ENCODE measurements around the gene CACNA1S. TPM values are rescaled to one million over a fixed set of nuclear protein-coding genes. Genes with fewer than 3 reads are reported as not detected.

Gene CACNA1S
- not detected for total RNA-seq
- long read RNA-seq = 0 reads

DNA sequence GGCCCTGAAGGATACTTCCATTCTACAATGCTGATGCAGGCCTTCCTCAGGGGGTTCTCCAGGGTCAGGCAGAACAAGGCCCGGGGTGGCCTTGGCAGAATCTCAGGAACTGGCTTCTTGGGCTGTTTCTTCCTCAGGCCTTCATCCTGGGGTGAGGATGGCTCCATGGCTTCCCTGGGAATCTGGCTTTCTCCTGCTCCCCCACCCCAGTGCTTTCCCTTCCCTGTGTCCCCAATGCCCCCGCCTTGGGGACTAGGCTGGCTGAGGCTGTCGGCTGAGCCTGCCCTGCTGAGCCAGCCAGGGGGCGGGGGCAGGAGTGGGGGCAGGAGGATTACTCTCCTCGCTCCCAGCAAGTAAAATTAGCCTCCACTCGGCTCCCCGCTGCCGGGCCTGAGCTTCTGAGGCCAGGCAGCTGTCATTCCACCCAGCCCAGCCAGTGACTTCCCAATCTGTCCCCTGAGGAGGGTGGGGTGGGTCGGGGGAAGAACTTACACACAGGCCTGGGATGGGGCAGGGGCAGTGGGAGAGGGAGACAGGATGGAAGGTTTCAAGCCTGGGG is at the start of gene CACNA1S:
CACNA1S (minus strand) TSS at position 254 of the 559 bp plus-strand sequence; CDS start at position 167, 87 bp downstream.
- ATAC-seq (no peak), DNase-seq (no peak)
- intact Hi-C loops (cut with DNase I, micrococcal nuclease) = loop anchor here in 1 of 2 donors (10.0 kb wide), 1 partner anchor 137 kb away; no protein-coding TSS in a partner anchor

DNA sequence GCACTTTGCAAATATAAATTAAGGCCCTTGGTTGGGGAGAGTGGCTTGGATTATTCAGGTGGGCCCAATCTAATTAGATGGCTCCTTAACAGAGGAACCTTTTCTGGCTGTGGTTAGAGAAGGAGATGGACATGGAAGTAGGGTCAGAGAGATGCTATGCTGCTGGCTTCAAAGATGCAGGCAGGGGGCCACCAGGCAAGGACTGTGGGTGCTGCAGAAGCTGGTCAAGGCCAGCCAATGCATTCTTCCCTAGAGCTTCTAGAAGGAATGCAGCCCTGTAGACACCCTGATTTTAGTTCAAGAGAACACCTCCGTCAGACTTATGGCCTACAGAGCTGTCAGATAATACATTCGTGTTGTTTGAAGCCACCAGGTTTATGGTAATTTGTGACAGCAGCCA is 45.7 kb upstream of the CACNA1S start:
- DNase-seq (no peak), ATAC-seq (no peak)
- intact Hi-C loops (cut with DNase I, micrococcal nuclease) = no loop called here

DNA sequence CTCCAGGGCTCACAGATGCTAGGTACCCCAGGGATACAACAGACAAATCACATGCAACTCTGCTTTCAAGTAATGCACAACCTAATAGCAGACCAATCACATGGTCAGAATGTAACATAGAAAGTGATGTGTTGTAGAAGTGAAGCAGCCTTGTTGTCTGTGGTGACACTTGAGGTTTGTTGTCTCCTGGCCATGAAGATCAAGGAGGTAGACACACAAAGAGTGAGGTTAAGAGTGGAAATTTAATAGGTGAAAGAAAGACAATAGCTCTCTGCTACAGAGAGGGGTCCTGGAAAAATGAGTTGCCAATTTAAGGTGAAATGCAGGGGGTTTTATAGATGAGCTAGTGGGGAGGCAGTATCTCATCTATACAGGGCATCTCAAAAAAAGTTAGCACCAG is 44.6 kb upstream of the CACNA1S start:
- DNase-seq (no peak), ATAC-seq (no peak)
- intact Hi-C loops (cut with DNase I, micrococcal nuclease) = no loop called here

DNA sequence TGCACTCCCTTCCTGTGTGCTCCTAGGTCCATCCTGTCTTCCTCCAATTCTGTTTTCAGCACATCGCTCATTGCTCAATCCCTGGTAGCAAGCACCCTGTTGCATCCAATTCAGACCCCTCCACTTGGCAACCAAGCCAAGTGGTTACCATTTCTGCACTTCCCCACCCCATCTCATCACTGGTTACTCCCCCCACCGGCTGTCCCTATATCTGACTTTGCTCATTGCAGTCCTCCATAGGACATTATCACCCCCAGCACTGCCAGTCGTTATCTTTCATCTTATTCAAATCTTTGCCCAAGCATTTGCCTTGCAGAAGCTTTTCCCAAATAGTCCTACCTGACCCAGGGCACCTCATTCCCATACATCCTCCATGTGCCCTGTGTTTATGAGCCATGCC is 44.1 kb upstream of the CACNA1S start:
- DNase-seq = no peak
- intact Hi-C loops (cut with DNase I, micrococcal nuclease) = no loop called here

DNA sequence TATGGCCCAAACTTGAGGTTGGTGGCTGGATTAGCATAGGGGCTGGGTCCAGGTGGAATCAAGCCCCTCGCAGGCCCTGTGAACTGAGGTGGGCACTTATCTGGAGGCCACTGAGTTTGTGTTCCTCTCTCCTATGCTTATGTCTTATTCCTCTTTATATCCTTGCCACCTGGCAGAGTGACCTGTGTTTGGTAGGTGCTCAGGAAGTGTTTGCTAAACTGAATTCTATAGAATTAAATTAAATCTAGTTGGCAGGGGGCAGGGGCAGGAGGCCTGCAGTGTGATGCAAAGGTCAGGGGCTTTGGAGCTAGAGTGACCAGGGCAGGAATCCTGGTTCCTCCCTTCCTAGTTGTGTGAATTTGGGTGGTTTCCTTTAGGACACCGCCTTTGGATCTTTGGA is 43.1 kb upstream of the CACNA1S start:
- ATAC-seq = no peak
- intact Hi-C loops (cut with DNase I, micrococcal nuclease) = no loop called here
- no peak for DNase-seq

More for the DNA sequence above, 44.1 kb upstream of the CACNA1S start:
- no peak for ATAC-seq

DNA sequence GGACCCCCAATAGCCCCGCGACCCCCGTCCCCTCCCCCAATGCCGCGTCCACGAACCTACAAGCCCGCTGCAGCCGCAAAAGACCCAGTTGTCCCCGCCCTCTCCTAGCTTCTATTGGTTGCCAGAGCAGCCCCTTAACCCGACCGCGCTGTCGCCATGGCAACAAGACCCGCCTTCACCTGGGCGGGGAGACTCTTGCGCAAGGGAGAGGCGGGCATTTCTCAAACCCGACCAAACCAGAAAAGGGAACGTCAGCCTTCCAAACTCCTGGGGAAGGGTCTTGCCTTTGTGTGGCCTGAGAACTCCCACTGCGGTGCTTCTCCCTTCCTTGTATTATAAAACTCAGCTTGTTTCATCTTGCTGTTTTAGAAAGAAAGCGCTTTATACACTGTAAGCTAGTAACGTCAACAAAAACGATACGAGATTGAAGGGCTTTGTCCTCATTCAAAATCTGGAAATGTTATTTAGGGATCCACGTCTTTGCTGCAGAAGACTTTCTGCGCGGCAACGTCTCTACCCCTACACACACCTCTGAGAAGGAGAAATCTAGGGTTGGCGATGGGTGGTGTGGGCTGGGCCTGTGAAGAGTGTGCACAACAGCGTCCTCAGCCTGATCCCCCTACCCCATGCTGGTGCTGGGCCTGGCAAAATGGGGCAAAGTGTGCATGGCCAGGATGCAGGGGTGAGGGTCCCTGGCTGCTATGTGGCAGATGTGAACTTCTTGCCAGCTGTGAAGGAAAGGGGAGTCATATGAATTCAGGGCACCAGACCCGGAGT is 42.4 kb upstream of the CACNA1S start, which contains the start of gene TMEM9:
TMEM9 (minus strand) TSS at position 86 of the 777 bp plus-strand sequence. CDS start 551 bp downstream, outside the sequence.
- intact Hi-C loops (cut with DNase I, micrococcal nuclease) = no loop called here
- peak; percentile 98 for ATAC-seq
- peak; percentile 96 to 97 for DNase-seq

DNA sequence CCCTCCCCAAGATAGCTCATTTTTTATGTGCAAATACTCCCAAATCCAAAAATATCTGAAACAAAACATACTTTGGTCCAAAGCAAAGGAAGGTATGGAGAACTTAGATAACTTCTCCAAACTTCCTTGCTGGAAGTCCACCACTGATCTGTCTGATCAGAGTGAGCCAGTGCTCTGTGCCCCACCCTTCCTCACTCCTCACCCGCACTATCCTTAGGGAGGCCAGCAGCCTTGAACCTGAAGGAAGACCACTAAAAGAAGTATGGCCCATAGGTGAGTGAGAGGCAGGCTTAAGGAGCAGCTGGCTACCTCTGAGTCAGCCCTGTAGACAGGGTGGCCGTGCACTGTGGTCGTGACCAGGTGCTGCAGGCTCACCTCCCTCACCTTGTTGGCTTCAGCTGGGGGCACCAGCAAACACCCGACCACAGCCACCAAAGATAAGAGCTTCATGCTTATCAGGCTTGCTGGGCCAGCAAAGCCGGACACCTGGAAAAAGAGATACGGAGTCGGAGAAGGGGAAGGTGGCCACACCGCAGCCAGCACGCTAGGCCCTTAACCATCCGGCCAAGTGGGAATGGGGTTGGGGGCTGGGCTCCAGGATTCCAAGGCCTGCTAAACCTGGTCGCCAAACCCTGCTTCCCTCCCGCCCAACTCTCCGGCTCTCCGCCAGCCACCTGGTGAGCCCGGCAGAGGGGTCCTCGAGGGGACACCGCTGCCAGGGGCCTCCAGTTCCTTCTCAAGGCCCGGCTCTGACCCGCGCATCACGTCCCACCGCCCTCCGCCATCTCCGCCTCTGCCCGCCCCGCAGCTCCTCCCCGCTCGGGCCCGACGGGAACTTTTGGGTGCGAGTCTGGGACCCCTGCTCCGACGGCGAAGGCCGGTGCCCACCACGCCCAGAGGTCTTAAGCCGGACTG is 41.5 kb upstream of the CACNA1S start:
- intact Hi-C loops (cut with DNase I, micrococcal nuclease) = no loop called here
- DNase-seq = no peak
- peak; percentile 79 for ATAC-seq

DNA sequence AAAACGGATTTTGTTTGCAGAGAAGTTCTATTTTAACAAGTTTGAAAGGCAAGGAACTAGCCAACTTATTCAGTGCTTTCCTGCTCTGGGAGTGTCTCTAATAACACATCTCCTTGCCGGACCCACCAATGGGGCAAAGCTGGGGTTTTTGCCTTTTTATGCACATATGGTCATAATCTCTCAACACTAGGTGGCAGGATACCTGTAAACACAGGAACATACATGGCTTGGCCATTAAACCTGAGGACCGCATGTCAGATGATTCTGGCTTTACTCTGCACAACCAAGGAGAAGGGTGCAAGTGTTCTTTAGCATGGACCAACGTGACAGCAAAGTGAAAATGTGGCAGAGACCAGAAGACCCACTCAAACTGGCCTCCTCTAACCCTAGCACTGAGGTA is 37.2 kb upstream of the CACNA1S start:
- ATAC-seq (peak; percentile 44), DNase-seq (no peak)
- intact Hi-C loops (cut with DNase I, micrococcal nuclease) = loop anchor here in 1 of 2 donors (10.0 kb wide), 1 partner anchor 75 kb away; no protein-coding TSS in a partner anchor

DNA sequence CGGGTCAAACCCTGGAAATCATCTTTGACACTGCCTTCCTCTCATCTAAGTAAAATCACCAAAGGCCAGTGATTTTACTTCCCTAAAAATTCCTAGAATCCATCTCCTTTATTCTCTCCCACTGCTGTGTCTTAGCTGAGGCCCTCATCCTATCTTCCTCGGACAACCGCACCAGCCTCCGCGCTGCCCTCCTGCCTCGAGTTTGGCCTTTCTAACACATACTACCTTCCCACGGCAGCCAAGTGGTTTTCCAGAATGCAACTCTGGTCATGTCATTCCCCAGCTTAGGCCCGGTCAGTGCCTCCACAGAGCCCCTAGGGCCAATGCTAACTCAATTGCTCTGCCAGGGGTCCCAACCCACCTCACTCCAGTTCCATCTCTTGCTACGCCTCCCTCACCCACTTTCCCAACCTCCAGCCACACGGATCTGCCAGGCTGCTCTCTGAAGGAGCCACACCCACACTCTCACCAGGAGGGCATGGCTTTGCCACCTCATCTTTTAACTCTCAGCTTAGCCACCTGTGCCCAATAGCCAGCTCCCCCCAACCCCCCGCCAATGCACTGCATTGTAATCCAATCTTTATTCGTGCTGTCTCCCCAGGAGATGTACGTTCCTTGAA is 35.3 kb upstream of the CACNA1S start:
- ATAC-seq (no peak), DNase-seq (no peak)
- intact Hi-C loops (cut with DNase I, micrococcal nuclease) = loop anchor here in 1 of 2 donors (10.0 kb wide), 1 partner anchor 77 kb away; no protein-coding TSS in a partner anchor

DNA sequence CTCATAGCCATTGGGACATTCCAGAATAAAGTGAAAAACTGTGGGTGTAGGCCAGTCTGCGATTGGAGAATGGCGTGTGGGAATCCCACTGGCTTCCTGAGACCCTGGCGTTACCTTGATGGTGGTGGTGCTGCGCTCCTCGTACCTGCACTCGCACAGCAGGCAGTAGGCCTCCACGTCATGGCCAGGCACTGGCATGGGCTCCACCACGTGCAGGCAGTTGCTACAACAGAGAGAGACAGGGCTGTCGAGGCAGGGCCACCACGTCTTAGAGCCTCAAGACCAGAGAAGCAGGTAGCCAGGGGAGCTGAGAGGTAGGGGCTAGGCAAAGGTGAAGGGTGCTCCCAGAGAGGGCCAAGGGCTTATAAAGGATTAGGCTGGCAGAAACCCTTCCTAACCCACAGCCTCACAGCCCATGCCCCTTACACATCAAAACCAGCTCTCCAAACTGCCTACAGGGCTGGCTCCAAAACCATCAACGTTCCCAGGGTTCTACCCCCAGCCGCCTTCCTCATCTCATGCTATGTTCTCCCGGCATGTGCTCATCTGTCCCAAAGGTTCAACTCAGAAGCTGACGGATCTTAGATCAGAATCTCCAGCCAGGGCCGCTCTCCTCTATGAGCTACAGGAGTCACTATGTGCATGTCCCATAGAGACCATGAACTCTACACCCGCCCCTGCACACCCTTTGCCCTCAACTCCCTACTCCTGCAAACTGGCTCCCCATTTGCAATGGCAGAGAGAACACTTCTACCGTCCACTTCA is 34.6 kb upstream of the CACNA1S start:
- ATAC-seq (no peak), DNase-seq (no peak)
- intact Hi-C loops (cut with DNase I, micrococcal nuclease) = loop anchor here in 1 of 2 donors (10.0 kb wide), 1 partner anchor 78 kb away; no protein-coding TSS in a partner anchor

DNA sequence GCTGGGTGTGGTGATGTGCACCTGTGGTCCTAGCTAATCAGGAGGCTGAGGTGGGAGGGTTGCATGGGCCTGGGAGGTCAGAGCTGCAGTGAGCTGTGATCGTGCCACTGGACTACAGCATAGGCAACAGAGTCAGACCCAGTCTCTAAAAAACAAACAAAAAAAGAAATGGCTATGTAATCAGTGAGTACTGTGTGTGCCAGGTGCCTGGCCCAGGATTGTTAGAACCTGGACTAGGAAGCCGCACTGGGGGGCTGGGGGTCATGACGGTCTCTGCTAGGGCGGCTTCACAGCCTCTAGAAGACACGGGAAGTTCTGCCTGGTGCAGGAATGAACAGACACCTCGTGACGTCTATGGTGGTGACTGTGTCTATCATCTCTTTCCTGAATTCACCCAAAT is 33.6 kb upstream of the CACNA1S start:
- DNase-seq = no peak
- ATAC-seq = no peak
- intact Hi-C loops (cut with DNase I, micrococcal nuclease) = loop anchor here in 1 of 2 donors (10.0 kb wide), 1 partner anchor 79 kb away; no protein-coding TSS in a partner anchor

DNA sequence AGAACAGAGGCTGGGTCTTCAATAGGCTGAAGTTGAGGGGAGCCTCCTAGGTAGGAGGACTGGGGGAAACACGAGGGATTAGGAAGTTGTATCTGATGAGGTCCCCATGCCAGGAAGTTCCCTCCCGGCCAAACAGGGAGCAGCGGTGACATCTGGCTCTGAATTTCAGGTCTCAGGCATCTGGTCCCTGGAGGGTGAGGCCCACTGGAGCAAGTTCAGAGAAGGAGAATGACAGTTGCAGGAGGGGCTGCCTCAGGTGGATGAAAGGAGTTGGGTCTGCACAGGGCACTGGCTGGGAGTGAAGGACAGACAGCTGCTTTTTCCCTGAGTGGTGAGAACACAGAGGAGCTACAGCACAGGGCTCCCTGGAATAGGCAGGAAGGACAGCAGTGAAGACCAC is 32.9 kb upstream of the CACNA1S start:
- intact Hi-C loops (cut with DNase I, micrococcal nuclease) = loop anchor here in 1 of 2 donors (10.0 kb wide), 1 partner anchor 80 kb away; no protein-coding TSS in a partner anchor
- ATAC-seq (no peak), DNase-seq (no peak)

DNA sequence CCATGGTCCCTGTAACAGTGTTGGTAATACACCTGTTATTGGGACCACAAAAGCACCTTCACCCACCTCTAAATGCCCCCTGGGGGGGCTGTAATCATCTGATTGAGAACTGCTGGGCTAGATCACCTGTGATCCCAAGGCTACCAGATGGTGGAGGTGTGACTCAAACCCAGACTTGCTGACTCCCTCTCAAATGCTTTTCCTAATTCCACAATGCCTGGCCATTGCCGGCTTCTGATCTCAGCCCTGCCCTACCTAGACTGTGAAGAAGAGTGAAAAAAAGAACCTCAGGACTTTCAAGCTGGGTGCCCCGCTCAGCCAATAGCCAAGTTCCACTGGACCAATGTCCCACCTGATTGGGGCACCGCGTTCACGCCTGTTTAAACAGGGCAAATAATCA is 32.5 kb upstream of the CACNA1S start:
- DNase-seq (no peak), ATAC-seq (no peak)
- intact Hi-C loops (cut with DNase I, micrococcal nuclease) = loop anchor here in 1 of 2 donors (10.0 kb wide), 1 partner anchor 80 kb away; no protein-coding TSS in a partner anchor

DNA sequence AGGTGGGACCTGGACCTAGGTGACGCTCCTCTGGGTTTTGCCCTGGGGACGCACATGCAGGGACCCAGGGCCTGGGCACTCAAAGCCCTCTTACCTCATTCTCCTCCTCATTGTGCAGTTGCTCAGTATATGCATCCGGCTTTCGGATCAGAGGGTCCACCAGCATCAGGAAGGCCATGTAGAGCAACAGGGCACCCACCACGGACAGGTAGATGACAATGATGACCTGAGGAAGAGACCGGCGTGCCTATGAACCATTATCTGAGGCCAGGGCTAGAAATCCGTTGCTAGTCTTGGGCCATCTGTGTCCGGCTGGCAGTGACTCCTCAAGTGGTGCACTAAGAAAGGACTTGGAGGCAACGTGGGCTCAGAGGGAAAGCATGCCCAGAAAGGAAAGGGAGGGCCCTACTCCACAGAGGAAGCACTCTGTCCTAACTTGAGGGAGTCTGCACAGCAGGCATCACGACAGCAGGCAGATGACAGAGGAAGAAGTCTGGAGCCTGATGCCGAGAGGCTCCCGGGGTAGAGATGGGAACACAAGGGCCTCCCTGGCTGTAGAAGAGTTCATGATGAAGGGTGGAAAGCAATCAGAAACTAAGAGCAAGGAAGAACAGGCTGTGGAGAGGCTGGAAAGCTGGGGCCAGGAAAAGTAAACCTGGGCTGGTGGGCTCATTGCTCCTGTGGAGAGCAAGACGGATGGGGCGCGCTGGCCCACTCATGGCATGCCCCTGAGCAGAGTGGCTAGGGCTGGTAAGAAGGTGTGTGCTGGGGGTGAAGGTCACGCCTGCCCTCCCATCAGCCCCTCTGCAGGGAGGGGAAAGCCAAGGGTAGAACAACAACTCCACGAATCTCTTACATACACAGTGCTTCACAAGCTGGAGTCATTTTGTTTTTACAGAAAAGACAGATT is 31.8 kb upstream of the CACNA1S start:
- intact Hi-C loops (cut with DNase I, micrococcal nuclease) = loop anchor here in 1 of 2 donors (10.0 kb wide), 1 partner anchor 81 kb away; no protein-coding TSS in a partner anchor
- DNase-seq = no peak
- ATAC-seq = no peak

DNA sequence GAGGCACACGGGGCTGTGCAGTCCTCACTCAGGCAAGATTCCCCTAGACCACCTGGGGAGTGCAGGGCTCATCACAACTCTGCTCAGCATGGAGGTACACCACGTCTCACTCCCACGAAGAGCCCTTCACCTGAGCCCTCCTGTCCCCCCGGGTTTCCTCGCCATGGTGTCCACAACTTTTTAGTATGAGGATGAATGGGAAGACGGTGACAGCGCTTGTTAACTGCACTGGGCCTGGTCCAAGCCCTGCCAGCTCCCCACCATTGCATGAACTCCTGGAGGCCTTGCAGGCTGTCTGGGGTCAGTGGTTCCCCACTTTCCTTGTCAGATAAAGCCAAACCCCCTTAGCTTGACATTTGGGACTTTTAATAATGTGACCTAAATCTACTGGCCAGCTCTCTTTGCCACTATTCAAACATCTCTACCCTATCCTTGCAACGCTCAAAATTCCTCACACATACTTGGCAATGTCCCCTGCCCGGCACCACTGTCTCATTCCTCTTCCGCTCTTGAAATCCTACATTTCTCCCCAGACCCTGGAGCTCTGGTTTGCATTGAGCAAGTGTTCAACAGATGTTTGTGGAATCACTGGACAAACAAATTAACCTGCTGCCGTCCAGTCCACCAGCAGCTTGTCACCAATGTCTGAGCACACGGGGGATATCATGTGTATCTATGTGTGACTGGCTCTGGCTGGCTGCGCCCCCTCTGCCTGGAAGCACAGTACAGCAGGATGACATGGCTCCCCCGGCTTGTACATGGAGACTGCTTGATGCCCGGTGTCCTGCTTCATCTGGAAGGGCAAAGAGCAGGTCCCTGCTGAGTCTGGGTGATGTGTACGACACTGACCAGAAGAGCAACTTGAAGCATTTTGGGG is 30.9 kb upstream of the CACNA1S start:
- DNase-seq = no peak
- intact Hi-C loops (cut with DNase I, micrococcal nuclease) = loop anchor here in 1 of 2 donors (10.0 kb wide), 1 partner anchor 82 kb away; no protein-coding TSS in a partner anchor
- no peak for ATAC-seq

Data from left colon (tissue), 2 donors.